GM19463 (cell line): ENCODE measurements around the gene PDE4C.

Experiments
- ATAC-seq: cut with Tn5 transposase; IDR thresholded peaks from one replicate; pipeline ENCODE4 v1.9.1; 2021; ENCODE audit warnings: mild to moderate bottlenecking, moderate library complexity; ENCODE audit not compliant: unreplicated experiment

Gene PDE4C

DNA sequence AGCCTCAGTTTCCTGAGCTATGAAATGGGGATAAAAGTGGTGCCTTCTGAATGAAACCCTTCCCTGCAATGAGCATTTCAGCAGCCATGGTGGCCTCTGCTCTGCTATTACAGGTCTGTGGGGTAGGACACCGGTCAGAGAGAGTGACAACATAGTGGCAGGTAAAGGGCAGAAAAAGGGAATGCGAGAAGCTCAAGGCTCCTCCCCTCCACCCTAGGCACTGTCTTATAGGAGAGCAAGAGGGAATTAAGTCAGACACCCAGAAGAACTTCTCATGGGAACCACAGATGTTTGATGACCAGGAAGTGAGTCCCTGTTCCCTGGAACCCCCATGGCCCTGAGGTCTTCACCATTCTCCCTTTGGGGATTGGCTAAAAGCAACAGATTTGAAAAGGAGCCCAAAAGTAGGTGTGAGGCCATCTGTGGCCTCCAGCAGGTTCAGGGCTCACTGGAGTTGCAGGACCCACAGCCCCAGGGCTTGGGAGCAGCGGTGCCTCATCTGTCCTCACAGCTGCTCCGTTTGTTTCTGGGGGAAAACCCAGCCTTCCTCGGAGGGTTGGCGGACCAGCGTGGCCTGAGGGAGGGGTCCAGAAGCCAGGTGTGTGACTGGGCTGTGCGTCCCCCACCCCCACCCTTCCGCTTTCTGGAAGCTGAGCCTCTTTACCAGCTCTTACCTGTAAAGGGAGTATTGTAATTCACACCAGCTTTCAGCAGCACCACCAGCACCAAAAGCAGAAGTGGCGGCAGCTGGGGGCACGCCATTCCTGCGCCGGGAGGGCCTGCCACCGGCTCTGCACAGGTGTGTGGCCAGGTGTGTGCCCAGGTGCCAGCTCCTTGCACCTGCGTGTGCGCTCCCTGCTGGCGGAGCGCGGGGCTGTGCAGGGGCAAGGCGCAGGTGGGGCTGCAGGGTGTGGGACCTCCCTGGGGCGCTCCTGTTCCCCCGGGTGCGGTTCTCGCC is 28.6 kb upstream of the PDE4C start:
- no peak for ATAC-seq

DNA sequence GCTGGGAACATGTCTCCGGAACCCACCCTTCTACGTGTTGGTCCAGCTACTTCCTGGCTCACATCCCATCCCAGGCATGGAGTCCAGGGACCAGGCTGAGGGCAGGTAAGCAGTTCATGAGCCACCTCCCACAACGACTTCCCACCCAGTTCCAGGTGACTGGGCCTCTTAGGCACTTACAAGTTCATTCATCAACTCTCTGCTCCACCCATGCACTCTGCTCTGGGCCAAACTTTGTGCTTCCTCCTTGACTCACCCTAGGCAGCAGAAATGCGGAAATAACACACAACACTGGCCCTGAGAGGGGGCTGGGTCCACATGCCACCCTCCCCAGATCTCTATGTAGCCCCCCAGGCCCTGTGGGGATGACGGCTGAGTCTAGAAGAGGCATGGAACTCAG is 27.5 kb upstream of the PDE4C start:
- no peak for ATAC-seq

DNA sequence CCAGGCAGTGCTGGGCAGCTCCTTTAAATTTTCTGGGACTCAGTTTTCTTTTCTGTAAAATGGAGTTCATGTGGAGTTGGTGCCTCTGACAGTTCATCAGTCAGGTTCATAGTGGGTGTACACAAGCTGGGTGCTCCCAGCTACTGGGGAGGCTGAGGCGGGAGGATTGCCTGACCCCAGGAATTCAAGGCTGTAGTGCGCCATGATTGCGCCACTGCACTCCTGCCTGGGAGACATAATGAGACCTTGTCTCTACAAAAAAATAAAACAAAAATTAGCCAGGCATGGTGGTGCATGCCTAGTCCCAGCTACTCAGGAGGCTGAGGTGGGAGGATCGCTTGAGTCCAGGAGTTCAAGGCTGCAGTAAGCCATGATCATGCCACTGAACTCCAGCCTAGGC is 26.9 kb upstream of the PDE4C start:
- no peak for ATAC-seq

DNA sequence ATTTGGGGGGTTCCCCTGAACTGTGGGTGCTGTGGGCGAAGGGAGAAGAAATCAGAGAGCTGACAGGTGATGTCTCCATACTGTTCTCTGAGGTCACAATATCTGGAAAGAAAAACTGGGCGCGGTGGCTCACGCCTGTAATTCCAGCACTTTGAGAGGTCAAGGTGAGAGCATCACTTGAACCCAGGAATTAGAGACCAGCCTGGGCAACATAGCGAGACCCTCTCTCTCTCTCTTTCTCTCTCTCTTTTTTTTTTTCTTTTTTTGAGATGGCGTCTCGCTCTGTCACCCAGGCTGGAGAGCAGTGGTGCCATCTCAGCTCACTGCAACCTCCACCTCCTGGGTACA is 26.1 kb upstream of the PDE4C start:
- no peak for ATAC-seq

DNA sequence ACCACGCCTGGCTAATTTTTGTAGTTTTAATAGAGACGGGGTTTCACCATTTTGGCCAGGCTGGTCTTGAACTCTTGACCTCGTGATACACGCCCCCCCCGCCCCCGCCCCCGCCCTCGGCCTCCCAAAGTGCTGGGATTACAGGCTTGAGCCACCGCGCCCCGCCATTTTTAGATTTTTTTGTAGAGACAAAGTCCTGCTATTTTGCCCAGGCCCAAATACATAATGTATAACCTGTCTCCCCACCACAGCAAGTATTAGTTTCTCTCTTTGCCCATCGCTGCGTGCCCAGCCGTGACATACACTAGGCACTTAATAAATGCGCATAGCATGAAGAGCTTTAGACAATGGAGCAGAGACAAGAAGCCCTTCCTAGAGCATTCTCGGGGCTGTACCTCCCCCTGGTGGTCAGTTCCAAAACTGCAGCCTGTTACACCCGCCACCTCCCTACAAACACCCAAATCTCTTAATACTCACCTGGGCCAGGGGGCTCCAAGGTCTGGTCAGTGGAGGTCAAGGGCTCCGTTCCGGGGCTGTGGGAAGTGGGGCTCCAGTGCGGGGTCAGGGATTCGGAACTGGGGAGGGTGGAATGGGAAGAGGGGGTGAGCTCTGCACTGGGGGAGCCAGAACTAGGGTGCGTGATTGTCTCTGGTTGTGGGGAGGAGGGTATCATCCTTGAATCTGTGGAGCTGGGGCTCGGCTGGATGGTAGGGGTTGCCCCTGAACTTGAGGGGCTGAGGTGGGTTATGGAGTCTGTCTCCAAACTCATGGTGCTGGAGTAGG is 25.5 kb upstream of the PDE4C start:
- ATAC-seq: no peak

DNA sequence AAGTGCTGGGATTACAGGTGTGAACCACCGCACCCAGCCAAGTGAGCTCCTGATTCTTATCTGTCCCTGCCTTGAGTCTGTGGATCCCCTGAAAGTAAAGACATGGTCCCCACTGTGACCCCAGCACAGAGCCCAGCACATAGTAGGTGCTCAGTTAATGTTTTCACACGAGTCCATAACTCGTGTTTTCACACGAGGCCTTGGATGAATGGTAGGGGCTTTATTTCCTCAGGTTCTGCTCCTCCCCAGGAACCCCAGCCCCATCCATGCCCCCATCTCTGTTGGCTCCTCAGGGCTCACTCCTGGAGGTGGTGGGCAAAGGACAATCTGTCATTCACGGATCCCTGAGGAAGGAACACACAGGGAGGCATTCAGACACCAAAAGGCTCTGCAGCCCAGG is 23.6 kb upstream of the PDE4C start:
- ATAC-seq: no peak

DNA sequence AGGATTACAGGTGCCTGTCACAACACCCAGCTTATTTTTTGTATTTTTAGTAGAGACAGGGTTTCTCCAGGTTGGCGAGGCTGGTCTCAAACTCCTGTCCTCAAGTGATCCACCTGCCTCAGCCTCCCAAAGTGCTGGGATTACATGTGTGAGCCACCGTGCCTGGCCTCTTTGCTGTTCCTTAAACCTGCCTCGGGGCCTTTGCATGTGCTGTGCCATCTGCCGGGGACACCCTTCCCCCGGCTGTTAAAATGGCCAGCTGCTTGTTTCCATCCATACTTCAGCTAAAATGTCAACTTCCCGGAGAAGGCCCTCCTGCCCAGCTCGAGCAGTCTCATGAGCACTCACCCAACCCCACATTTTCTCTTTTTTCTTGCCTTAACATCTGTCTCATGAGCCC is 19.1 kb upstream of the PDE4C start:
- no peak for ATAC-seq

DNA sequence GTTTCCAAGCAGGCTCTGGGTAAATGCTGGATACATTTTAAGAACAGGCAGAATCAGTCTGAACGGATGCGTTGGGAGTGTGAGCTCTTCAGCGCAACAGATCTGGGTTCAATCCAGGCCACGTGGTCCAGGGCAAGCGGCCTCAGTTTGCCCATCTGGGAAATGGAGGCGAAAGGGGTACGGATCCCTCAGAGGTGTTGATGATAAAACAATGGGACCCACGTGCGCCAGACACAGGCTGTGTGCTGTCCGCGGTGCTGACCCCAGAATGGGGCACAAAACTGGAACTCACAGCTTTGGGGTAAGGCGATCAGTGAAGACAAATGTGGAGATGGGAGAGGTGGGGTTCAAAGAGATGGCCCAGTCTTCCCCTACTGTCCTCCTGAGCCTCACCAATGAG is 13.1 kb upstream of the PDE4C start:
- no peak for ATAC-seq

DNA sequence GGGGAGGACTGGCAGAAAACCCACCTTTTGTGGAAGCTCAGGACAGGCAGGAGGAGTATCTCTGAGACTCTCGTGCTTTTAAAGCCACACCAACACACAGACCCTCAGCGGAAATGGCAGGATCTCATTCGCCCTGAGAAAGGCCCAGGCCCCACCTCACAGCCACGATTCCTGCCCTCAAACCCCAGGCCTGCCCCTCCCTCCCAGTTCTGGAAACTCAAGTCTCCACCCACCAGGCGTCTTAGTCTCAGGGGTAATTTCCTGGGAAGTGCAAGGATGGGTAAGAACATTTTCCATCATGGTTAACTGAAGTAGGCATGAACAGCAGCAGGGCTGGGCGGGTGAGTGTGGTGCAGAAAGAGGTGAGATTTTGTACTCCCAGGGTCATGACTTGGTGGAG is 8.0 kb upstream of the PDE4C start:
- ATAC-seq: no peak

DNA sequence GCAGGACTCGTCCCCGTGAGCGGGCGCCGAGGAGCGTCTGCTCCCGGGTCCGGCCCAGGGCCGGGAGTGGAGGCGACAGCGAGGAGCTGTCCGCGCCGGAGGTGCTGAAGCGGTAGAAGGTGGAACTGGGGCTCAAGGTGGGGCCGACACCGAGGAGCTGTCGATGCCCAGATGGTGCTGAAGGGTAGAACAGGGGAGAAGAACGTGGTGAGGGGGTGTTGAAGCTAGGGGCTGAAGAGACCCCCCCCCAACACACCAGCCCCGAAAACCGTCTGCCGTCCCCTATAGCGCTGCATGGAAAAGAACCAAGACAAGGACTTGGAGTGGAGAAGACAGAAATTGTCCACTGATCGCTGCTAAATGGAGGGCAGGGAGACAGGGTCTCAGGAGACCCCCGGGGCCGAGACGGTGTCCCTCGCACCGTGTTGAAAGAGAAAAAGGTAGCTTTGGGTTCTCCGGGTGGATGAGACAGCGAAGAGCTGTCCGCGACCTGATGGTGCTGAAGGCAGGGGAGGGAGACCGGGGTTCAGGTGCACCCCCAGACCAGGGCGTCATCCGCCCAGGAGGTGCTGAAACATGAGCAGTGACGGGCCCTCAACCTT is 7.1 kb upstream of the PDE4C start:
- no peak for ATAC-seq

DNA sequence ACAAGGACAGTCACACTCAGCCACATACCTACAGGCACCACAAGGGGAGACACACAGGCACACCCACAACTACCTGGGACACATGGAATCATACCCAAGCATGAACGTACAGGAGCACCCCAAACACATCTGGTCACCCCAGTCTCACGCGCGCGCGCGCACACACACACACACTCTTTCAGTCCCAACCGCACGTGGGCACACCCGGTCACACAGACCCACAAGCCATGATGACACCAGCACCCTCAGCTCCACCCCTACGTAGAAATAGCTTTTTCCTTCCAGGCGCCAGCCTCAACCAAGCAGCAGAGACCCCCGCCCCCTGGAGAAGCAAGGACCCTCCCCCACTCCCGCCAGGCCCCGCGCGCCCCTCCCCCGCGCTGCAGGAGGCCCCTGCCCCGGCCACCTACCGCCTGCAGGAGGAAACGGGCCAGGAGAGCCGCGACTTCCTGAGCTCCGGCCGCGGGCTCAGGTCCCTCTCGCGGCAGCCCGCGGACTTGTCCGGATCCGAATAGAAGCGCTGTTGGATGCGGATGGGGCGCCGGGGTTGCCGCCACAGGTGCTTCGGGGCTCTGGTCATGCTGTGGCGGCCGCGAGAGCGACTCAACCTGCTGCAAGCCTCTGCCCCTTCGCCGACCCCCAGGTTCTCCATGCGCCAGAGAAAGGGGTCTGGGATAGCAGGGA is 6.4 kb upstream of the PDE4C start:
- ATAC-seq: no peak

DNA sequence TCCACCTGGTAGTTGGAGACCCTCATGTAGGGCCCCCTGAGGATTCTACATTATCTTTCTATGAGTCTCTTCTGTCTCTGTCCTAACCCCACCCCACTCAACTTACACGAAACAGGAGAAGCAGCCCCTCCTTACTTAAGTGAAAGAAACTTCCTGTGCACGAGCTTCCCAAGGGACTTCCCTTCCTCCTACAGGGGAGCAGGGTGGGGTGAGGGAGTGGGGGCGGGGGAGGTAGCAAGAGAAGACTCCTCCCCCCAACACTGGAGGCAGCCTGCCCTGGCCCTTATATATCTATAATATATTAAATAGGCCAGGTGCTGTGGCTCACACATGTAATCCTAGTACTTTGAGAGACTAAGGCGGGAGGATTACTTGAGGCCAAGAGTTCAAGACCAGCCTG is 5.5 kb upstream of the PDE4C start:
- no peak for ATAC-seq

DNA sequence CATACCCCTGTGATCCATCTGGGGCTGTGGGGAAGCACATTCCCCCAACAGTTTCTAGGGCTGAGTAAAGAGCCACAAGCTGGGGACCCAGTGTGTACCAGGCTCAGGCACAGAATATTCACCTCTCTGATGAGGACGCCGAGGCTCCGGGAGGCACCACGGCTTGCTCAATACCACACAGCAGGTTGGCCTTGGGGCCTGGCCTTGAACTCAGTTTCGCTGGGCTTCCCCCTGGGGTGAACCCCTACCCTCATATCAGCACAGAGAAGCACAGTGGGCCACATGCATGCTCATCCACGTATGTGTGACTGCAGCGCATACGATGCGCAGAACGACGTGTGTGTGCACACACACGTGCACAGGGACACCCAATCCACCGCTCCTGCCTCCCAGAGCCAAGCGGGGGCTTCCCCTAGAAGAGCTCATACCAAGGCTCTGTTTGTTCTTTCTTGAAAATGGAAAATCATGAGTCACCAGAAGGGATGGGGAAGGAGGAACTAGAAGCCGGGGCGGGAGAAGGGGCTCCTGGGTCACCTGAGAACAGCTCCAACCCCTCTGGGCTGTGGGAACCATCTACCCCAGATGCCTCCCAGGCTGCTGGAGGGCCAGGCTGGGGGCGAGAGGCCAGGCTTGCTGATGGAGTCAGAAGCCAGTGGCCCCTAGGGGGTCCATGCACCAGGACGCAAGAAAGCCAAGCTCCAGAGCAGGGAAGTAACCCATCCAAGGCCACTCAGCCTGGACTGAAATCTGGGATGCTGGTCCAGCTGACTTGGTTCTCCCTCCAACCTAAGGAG is 4.9 kb upstream of the PDE4C start:
- ATAC-seq: no peak

DNA sequence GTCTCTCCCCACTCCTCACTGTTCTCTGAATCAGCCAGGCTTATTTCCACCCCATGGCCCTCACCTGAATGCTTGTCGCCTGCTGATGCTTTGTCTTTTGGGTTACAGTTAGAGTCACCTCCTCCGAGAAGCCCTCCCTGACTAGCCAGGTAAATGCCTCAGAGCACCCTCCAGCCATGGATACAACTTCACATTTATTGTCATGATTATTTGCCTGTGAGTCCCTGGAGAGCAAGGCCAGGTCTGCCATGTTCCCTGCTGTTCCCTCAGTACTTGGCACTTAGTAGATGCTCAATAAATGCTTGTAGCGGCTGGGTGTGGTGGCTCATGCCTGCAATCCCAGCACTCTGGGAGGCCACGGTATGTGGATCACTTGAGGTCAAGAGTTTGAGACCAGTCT is 3.7 kb upstream of the PDE4C start:
- ATAC-seq: no peak

DNA sequence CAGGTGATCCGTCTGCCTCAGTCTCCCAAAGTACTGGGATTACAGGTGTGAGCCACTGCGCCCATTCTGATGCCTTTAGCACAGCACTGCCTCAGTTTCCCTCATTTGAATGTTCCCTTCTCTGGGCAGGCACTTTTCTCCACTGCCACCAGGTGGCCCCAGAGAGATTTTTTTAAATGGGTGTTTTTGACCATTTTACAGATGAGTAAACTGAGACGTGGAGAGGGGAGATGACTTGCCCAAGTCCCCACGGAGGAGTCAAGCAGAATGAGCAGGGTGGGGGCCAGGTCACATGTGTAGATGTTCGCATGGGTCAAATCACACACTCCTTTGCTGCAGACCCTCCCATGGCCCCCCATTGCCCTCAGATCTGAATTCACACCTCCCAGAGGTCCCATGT is 3.2 kb upstream of the PDE4C start:
- ATAC-seq: no peak

DNA sequence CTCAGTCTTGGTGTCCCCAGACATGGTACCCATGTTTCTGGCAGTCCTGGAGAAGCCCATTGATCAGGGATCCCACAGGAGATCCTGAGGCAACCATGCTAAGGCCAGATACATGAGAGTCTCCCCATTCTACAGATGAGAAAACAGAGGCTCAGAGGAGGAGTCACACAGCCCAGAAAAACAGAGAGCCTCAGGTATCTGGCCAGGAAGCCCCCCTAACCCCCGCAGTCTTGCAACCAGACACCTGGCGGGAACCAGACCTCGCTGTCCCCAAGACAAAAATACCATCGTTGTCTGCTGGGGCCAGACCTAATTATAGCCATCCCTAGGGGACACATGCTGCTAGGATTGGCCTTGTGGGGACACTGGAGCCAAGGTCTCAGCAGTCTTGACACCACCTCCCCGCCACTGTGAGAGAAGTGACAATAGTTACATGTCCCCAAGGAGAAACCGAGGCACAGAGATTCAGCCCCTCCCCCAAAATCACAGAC is 1.6 kb upstream of the PDE4C start:
- ATAC-seq: no peak

DNA sequence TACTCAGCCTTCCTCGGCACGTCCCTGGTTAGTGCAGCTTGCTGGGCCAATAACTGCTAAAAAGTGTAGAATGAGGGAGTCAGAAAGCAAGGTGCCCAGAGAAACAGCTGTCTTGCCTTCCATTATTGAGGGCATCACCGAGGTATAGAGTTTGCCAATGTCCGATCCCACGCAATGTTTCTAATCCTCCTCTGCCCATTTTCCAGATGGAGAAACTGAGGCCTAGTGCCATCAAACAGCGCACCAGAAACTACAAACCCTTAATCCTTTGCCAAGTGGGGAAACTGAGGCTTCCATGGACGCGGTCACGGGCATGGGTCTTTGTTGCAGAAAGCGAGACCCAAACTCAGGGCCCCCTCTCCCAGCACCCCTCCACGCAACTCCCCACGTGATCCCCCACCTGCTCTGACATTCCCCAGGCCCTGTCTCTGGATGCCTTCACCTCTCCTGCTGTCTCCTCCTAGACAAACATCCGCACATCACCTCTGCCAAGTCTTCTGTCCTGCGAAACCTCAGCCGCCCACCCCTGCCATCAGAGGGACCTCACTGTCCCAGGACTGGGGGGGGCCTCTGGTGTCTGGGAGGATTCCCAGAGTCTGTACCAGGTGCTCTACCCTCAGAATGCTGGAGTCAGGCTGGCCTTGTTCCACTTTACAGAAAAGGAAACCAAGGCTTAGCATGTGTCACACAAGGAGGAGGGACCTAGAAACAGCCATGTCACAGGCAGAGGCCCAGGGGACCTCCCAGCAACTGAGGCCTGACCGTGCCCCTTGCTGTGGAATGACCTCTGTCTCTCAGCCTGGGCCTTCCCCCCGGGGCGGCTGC is 930 bp upstream of the PDE4C start:
- ATAC-seq: no peak

DNA sequence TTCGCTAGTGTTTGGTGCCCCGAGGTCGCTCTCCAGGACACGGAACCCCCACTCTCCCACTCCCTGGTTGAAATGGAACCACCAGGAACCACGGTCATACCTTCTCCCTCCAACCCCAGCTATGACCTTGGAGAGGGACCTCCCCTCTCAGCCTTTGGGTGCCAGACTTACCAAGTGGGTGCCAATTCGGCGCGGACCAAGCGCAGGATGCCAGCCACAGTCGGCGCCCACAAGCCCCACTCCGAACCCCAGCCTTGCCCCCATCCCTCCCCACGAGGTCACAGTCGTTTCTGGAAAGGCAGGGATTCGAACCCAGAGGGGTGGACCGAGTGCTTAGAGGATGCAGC is 910 bp downstream of the PDE4C start:
- no peak for ATAC-seq

DNA sequence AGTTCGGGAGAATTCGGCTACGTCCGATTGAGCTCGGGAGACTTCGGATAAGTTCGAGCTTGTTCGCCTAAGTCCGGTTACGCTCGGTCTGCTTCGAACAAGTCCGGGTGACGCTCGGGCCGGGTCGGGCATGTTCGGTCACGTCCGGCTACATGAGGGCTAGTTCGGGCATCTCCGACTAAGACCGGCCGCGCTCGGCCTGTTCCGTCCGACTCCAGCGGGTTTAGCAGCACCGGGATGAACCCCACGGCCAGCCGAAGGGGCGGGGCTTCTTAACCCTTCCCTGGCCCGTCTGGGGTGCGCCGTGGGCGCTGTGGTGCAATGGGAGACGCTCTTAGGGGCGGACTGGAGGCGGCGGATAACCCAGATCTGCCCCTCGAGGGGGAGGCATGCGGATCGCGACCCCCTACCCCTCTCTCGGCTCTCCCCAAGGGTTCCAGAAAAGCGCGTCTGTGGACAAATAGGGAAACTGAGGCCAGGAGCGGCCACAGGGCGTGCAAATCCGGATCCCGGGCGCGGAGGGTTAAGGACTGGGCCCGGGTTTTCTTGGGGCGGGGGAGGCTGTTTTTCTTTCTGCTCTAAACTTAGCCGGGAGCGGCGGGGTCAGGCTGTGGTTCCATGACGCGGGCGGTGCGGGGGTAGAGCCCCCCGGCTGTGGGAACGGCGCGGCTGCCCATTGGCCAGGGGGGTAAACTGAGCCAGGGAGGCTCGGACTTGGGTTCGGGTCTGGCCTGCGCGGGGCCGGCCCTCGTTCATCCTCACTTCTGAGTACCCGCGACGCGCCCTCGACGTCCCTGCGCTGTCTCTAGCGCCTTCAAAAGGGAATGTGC is 1.5 kb downstream of the PDE4C start:
- ATAC-seq: peak; percentile 91
